Endothelial cell of umbilical vein (primary cell): ENCODE measurements around the gene HCFC1. TPM values are rescaled to one million over a fixed set of nuclear protein-coding genes. Genes with fewer than 3 reads are reported as not detected.

Source experiments
- BruUV-seq: library from RNA; stranded (reverse); fragments of 400-500 nt; replicated peaks from 2 replicates; lab custom pipeline; 2021; lab: Mats Ljungman, UMichigan
- CTCF ChIA-PET: fragments of 300-600, 350-600 bp; sonication (Branson Sonifier 250); formaldehyde crosslinking; loops from one replicate; lab custom pipeline; 2021; ENCODE audit warnings: antibody characterized with exemption, inconsistent platforms; lab: Charles Lee
- POLR2A ChIA-PET: fragments of 300-600, 350-600 bp; sonication (Branson Sonifier 250); formaldehyde crosslinking; loops from one replicate; lab custom pipeline; 2021; ENCODE audit warnings: antibody characterized with exemption, inconsistent platforms; lab: Charles Lee
- DNase-seq: peaks from one replicate; pipeline ENCODE4 v3.0.0-alpha.2; 2011; ENCODE audit warnings: low read depth, low spot score
- FAIRE-seq: peaks from 2 replicates; lab custom pipeline; 2011; peaks lifted over from hg19 to GRCh38; lab: Jason Lieb, UNC
- H2AFZ ChIP-seq: 2 replicates; pipeline ENCODE4 v1.6.0; 2012; ENCODE audit warnings: low read depth, low read length, control low read depth, inconsistent platforms
- H3K27ac ChIP-seq: 2 replicates; pipeline ENCODE4 v1.5.1; 2011; ENCODE audit warnings: low read depth, mild to moderate bottlenecking, control low read depth, low read length, moderate library complexity; ENCODE audit not compliant: insufficient read depth
- H3K27me3 ChIP-seq, 2 experiments: 2 replicates each; pipeline versions ENCODE4 v1.6.0 to v1.6.1; 2011; ENCODE audit warnings: low read length in 2 of 2, mixed read lengths in 1 of 2; ENCODE audit not compliant: control insufficient read depth in 2 of 2, insufficient read depth in 2 of 2
- H3K36me3 ChIP-seq, 2 experiments: 2 replicates in 1 of 2; 3 replicates in 1 of 2; pipeline ENCODE4 v1.5.1; 2011; ENCODE audit warnings: low read length in 2 of 2, mild to moderate bottlenecking in 1 of 2, moderate library complexity in 1 of 2; ENCODE audit not compliant: control insufficient read depth in 2 of 2, insufficient read depth in 2 of 2; ENCODE audit errors: extremely low read depth in 1 of 2
- H3K4me1 ChIP-seq: 3 replicates; pipeline ENCODE4 v1.5.1; 2011; ENCODE audit warnings: mild to moderate bottlenecking, low read length; ENCODE audit not compliant: control insufficient read depth, insufficient read depth; ENCODE audit errors: extremely low read depth
- H3K4me2 ChIP-seq: 2 replicates; pipeline ENCODE4 v1.6.1; 2011; ENCODE audit warnings: low read length, control low read depth, mixed read lengths; ENCODE audit not compliant: insufficient read depth
- H3K4me3 ChIP-seq, 3 experiments: fragments of 200-600 bp in 1 of 3; sonication (generic), shearing (Covaris generic) in 1 of 3; replicated peaks in 1 of 3; 2 replicates each; pipeline ENCODE4 v1.5.1; 2011 to 2016; ENCODE audit warnings: control low read depth in 3 of 3, low read length in 3 of 3, mild to moderate bottlenecking in 2 of 3, inconsistent platforms in 1 of 3, low read depth in 1 of 3, moderate library complexity in 1 of 3; ENCODE audit not compliant: insufficient read depth in 1 of 3
- H3K79me2 ChIP-seq: 2 replicates; pipeline ENCODE4 v1.6.0; 2012; ENCODE audit warnings: low read length, inconsistent platforms; ENCODE audit not compliant: control insufficient read depth, insufficient read depth
- H3K9ac ChIP-seq: replicated peaks from 2 replicates; pipeline ENCODE3; 2011; ENCODE audit warnings: low read length, control low read depth; ENCODE audit not compliant: insufficient read depth; ENCODE audit errors: extremely low read depth
- H3K9me1 ChIP-seq: replicated peaks from 3 replicates; pipeline ENCODE4 v1.6.0; 2011; ENCODE audit warnings: mild to moderate bottlenecking, low read length; ENCODE audit not compliant: control insufficient read depth, insufficient read depth; ENCODE audit errors: extremely low read depth
- H3K9me3 ChIP-seq: replicated peaks from 2 replicates; pipeline ENCODE4 v1.5.1; 2012; ENCODE audit warnings: low read length, inconsistent platforms; ENCODE audit not compliant: control insufficient read depth, insufficient read depth
- H4K20me1 ChIP-seq: replicated peaks from 2 replicates; pipeline ENCODE3; 2011; ENCODE audit warnings: mild to moderate bottlenecking, low read length; ENCODE audit not compliant: control insufficient read depth, insufficient read depth; ENCODE audit errors: extremely low read depth
- EZH2 ChIP-seq: IDR thresholded peaks from 2 replicates; pipeline ENCODE4 v1.6.1; 2012; ENCODE audit warnings: borderline replicate concordance, low read depth, mild to moderate bottlenecking, moderate library complexity, low read length, inconsistent platforms; ENCODE audit not compliant: severe bottlenecking
- FOS ChIP-seq: IDR thresholded peaks from 2 replicates; pipeline ENCODE4 v1.6.1; 2011; ENCODE audit warnings: mild to moderate bottlenecking, low read length, moderate library complexity, borderline replicate concordance; ENCODE audit not compliant: insufficient read depth
- JUN ChIP-seq: IDR thresholded peaks from 2 replicates; pipeline ENCODE4 v1.6.1; 2011; ENCODE audit warnings: borderline replicate concordance, low read depth; ENCODE audit not compliant: insufficient read length, insufficient read depth
- MAX ChIP-seq: IDR thresholded peaks from 2 replicates; pipeline ENCODE4 v1.6.1; 2011; ENCODE audit not compliant: insufficient read depth, insufficient read length
- MYC ChIP-seq: IDR thresholded peaks from one replicate; pipeline ENCODE4 v1.6.1; 2011; ENCODE audit warnings: mild to moderate bottlenecking, low read depth, low read length
- POLR2A ChIP-seq: IDR thresholded peaks from 2 replicates; pipeline ENCODE4 v1.6.1; 2012; ENCODE audit warnings: low read depth, mild to moderate bottlenecking, control low read depth, low read length
- POLR2AphosphoS5 ChIP-seq: IDR thresholded peaks from 2 replicates; pipeline ENCODE4 v1.6.1; 2012; ENCODE audit warnings: low read depth, mild to moderate bottlenecking, control low read depth, low read length, moderate library complexity; ENCODE audit not compliant: insufficient read depth
- dilution Hi-C: fragments of 300-500 bp; cut with MboI; formaldehyde crosslinking; loops from one replicate; pipeline ENCODE4 v1.15.0; 2019; ENCODE audit warnings: low sequenced_read_pairs; ENCODE audit not compliant: extremely low pct_ligation_motif_present
- intact Hi-C: fragments of 100-400 bp; cut with micrococcal nuclease; formaldehyde crosslinking; loops from one replicate; pipeline ENCODE4 v1.10.0; 2022
- polyA plus RNA-seq, 4 experiments: library from polyadenylated mRNA; depleted of rRNA in 3 of 4; stranded (reverse) in 3 of 4; unstranded in 1 of 4; fragments of >200 nt; gene quantifications; 2 replicates each; pipeline versions ENCODE4 v1.2.1 to v1.2.3, GENCODE V29; 2011 to 2012; ENCODE audit warnings: missing spikeins in 1 of 4
- total RNA-seq: library from RNA; stranded (reverse); gene quantifications from 2 replicates; pipeline ENCODE4 v1.2.3, GENCODE V29; 2021

HCFC1 gene
- total and polyA plus RNA-seq, 2 donors (not counting 3 experiments of a cell fraction or from before 2014, with no cell fraction given): 15.9 to 85.9 TPM

GRCh38 chrX:153973127-153974002 is 1.7 kb upstream of the HCFC1 start:
- no peak for DNase-seq
- FAIRE-seq: peak; percentile 84
- Histone ChIP-seq H4K20me1 (no peaks in the 10 kb centered on the region), H3K4me2 (peak overlapping the region; percentile 73), H3K4me3 (peak overlapping the region; percentile 24 to 76 (median 74)), H3K36me3 (no peaks in the 10 kb centered on the region), H3K9me3 (no peaks in the 10 kb centered on the region), H3K9me1 (no peaks in the 10 kb centered on the region), H3K79me2 (peaks cover 29% of the 10 kb centered on the region), H3K27ac (peak overlapping the region; percentile 98), H3K9ac (peak overlapping the region; percentile 97), H3K4me1 (peaks cover 29% of the 10 kb centered on the region), H3K27me3 (no peaks in the 10 kb centered on the region), H2AFZ (no peak overlapping the region)
- dilution Hi-C loops: no loop called here
- intact Hi-C loops: loop anchor here (1.0 kb wide), 1 partner anchor 12 kb away; no protein-coding TSS in a partner anchor
- TF ChIP-seq EZH2 (no peak), MAX (no peak), JUN (no peak), FOS (no peak), MYC (no peak), POLR2AphosphoS5 (no peak), POLR2A (no peak)
- ChIA-PET POLR2A (no interaction called here), CTCF (interaction anchor here (1.1 to 1.3 kb wide), 3 partner anchors 40 to 48 kb away, joined by 3 to 8 read pairs (median 3); no protein-coding TSS in a partner anchor)
- no TSS peak for BruUV-seq
